GM20000 (cell line): ENCODE measurements around the gene ANXA2R.
"Not testable (repeated sequence)": the region's sequence is repeated elsewhere in the genome, so short reads cannot be mapped to it uniquely, and the experiment has no call there.

Experiments used
- DNase-seq: peaks from one replicate; pipeline ENCODE4 v3.0.0; 2012; ENCODE audit warnings: low spot score
- CTCF ChIP-seq: IDR thresholded peaks from 2 replicates; pipeline ENCODE4 v1.5.1; 2012; ENCODE audit warnings: mild to moderate bottlenecking, control low read depth; ENCODE audit errors: extremely low read depth, missing control alignments

ANXA2R gene

GRCh38 chr5:43061352-43062075, 21.4 kb upstream of the ANXA2R start:
- no peak for DNase-seq
- no peak for TF ChIP-seq CTCF

GRCh38 chr5:43060020-43060419, 19.9 kb upstream of the ANXA2R start:
- not testable (repeated sequence) for DNase-seq

- DNase-seq, result not testable (repeated sequence)
Measured at GRCh38 chr5:43055098-43055497, 15.0 kb upstream of the ANXA2R start.

GRCh38 chr5:43051684-43052083, 11.6 kb upstream of the ANXA2R start:
- no peak for DNase-seq
- TF ChIP-seq CTCF, result no peak

GRCh38 chr5:43050384-43050783, 10.3 kb upstream of the ANXA2R start:
- DNase-seq, result no peak
- no peak for TF ChIP-seq CTCF

GRCh38 chr5:43049236-43049635, 9.1 kb upstream of the ANXA2R start:
- no peak for DNase-seq
- TF ChIP-seq CTCF, result no peak

GRCh38 chr5:43046474-43046873, 6.4 kb upstream of the ANXA2R start:
- no peak for DNase-seq
- TF ChIP-seq CTCF, result no peak

GRCh38 chr5:43045236-43045635, 5.1 kb upstream of the ANXA2R start:
- no peak for TF ChIP-seq CTCF
- no peak for DNase-seq
